ENCODE measurements around the gene ZNF318. TPM values are rescaled to one million over a fixed set of nuclear protein-coding genes. Genes with fewer than 3 reads are reported as not detected.
A peak's percentile ranks its signal among the peaks of the same experiment; 100 is the strongest.

The ZNF318 gene
- total and polyA plus RNA-seq, 10 of the 15 experiments (the other 5 are each of a cell fraction or from before 2014, with no cell fraction given), result 3.4 to 79.8 (median 13.7) TPM

DNA sequence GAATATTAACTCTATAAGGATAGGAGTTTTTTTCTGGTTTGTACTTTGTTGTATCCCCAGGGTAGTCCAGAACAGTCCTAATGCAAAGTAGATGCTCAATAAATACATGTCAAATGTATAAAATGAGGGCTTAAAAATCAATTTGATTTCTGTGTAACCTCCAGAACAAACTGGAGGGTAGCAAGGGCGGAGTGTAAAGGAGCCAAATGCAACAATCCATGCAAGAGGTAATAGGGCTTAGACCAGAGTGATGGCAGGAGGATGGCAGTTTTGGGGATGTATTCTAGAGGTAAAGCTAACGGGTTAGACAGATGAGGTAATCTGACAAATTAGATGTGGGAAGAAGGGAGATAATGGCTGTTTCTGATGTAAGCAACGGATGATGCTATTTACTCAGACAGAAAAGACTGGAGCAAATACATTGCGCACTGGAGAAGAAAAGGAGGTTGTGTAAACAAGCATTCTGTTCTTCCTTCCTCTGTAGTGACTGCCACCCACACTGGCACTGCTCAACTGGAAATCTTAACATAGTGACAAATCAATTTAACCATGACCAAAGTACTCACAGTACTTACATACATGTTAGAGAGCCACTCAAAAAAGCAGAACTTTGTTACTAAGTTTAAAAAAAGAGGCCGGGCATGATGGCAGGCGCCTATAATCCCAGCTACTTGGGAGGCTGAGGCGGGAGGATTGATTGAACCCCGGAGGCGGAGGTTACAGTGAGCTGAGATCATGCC lies 2.0 kb downstream of the ZNF318 start (continued):
- TF ChIP-seq, protein P1, sequence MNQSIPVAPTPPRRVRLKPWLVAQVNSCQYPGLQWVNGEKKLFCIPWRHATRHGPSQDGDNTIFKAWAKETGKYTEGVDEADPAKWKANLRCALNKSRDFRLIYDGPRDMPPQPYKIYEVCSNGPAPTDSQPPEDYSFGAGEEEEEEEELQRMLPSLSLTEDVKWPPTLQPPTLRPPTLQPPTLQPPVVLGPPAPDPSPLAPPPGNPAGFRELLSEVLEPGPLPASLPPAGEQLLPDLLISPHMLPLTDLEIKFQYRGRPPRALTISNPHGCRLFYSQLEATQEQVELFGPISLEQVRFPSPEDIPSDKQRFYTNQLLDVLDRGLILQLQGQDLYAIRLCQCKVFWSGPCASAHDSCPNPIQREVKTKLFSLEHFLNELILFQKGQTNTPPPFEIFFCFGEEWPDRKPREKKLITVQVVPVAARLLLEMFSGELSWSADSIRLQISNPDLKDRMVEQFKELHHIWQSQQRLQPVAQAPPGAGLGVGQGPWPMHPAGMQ (IDR thresholded peaks at IDR 0.05; ENCODE audit: borderline replicate concordance), result no peak
- TF ChIP-seq, protein P2, sequence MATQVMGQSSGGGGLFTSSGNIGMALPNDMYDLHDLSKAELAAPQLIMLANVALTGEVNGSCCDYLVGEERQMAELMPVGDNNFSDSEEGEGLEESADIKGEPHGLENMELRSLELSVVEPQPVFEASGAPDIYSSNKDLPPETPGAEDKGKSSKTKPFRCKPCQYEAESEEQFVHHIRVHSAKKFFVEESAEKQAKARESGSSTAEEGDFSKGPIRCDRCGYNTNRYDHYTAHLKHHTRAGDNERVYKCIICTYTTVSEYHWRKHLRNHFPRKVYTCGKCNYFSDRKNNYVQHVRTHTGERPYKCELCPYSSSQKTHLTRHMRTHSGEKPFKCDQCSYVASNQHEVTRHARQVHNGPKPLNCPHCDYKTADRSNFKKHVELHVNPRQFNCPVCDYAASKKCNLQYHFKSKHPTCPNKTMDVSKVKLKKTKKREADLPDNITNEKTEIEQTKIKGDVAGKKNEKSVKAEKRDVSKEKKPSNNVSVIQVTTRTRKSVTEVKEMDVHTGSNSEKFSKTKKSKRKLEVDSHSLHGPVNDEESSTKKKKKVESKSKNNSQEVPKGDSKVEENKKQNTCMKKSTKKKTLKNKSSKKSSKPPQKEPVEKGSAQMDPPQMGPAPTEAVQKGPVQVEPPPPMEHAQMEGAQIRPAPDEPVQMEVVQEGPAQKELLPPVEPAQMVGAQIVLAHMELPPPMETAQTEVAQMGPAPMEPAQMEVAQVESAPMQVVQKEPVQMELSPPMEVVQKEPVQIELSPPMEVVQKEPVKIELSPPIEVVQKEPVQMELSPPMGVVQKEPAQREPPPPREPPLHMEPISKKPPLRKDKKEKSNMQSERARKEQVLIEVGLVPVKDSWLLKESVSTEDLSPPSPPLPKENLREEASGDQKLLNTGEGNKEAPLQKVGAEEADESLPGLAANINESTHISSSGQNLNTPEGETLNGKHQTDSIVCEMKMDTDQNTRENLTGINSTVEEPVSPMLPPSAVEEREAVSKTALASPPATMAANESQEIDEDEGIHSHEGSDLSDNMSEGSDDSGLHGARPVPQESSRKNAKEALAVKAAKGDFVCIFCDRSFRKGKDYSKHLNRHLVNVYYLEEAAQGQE (IDR thresholded peaks at IDR 0.05; ENCODE audit: low read depth, low read length), result no peak
- no peak for TF ChIP-seq ETV6 (conservative IDR thresholded peaks at IDR 0.05 in 1 of 2, IDR thresholded peaks at IDR 0.05 in 1 of 2; ENCODE audit: borderline replicate concordance in 1 of 2, low read depth in 1 of 2)
- 0 out of 2 replicates have a peak, but pooled peaks have one; percentile 45 for TF ChIP-seq WRNIP1 (IDR thresholded peaks at IDR 0.05; ENCODE audit: borderline replicate concordance, low read depth, low read length)
- no peak for TF ChIP-seq E2F4 (IDR thresholded peaks at IDR 0.05; ENCODE audit: low read depth, low read length)
- TF ChIP-seq, protein P3, sequence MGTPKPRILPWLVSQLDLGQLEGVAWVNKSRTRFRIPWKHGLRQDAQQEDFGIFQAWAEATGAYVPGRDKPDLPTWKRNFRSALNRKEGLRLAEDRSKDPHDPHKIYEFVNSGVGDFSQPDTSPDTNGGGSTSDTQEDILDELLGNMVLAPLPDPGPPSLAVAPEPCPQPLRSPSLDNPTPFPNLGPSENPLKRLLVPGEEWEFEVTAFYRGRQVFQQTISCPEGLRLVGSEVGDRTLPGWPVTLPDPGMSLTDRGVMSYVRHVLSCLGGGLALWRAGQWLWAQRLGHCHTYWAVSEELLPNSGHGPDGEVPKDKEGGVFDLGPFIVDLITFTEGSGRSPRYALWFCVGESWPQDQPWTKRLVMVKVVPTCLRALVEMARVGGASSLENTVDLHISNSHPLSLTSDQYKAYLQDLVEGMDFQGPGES (IDR thresholded peaks at IDR 0.05), result no peak
- no peak for TF ChIP-seq ZNF274 (IDR thresholded peaks at IDR 0.05; ENCODE audit: insufficient read depth, insufficient read length)
- TF ChIP-seq, protein P4, sequence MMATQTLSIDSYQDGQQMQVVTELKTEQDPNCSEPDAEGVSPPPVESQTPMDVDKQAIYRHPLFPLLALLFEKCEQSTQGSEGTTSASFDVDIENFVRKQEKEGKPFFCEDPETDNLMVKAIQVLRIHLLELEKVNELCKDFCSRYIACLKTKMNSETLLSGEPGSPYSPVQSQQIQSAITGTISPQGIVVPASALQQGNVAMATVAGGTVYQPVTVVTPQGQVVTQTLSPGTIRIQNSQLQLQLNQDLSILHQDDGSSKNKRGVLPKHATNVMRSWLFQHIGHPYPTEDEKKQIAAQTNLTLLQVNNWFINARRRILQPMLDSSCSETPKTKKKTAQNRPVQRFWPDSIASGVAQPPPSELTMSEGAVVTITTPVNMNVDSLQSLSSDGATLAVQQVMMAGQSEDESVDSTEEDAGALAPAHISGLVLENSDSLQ (IDR thresholded peaks at IDR 0.05), result peak; percentile 22; the same call in 1 of the 2 replicates
- TF ChIP-seq, protein P5, sequence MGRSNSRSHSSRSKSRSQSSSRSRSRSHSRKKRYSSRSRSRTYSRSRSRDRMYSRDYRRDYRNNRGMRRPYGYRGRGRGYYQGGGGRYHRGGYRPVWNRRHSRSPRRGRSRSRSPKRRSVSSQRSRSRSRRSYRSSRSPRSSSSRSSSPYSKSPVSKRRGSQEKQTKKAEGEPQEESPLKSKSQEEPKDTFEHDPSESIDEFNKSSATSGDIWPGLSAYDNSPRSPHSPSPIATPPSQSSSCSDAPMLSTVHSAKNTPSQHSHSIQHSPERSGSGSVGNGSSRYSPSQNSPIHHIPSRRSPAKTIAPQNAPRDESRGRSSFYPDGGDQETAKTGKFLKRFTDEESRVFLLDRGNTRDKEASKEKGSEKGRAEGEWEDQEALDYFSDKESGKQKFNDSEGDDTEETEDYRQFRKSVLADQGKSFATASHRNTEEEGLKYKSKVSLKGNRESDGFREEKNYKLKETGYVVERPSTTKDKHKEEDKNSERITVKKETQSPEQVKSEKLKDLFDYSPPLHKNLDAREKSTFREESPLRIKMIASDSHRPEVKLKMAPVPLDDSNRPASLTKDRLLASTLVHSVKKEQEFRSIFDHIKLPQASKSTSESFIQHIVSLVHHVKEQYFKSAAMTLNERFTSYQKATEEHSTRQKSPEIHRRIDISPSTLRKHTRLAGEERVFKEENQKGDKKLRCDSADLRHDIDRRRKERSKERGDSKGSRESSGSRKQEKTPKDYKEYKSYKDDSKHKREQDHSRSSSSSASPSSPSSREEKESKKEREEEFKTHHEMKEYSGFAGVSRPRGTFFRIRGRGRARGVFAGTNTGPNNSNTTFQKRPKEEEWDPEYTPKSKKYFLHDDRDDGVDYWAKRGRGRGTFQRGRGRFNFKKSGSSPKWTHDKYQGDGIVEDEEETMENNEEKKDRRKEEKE (IDR thresholded peaks at IDR 0.05), result no peak
